ENCODE measurements around the gene NIPAL4.

DNA sequence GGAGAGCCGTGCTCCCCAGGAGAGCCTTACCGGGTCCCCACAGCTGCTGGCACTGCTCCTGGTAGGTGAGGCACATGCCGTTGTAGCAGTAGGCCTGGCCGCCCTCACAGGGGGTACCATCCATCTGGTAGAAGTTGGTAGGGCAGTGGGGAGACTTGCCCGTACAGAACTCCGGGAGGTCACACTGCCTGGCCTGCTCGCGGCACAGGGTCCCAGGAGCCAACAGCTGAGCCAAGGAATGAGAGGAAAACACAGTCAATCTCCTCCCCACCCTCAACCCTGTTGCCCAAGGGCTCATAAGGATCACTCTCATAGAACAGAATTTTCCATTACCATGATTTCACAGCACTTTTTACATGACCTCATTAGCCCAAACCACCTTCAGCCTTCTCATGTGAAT is 36.9 kb downstream of the NIPAL4 start:
- TF ChIP-seq, protein P1, sequence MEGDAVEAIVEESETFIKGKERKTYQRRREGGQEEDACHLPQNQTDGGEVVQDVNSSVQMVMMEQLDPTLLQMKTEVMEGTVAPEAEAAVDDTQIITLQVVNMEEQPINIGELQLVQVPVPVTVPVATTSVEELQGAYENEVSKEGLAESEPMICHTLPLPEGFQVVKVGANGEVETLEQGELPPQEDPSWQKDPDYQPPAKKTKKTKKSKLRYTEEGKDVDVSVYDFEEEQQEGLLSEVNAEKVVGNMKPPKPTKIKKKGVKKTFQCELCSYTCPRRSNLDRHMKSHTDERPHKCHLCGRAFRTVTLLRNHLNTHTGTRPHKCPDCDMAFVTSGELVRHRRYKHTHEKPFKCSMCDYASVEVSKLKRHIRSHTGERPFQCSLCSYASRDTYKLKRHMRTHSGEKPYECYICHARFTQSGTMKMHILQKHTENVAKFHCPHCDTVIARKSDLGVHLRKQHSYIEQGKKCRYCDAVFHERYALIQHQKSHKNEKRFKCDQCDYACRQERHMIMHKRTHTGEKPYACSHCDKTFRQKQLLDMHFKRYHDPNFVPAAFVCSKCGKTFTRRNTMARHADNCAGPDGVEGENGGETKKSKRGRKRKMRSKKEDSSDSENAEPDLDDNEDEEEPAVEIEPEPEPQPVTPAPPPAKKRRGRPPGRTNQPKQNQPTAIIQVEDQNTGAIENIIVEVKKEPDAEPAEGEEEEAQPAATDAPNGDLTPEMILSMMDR (conservative IDR thresholded peaks at IDR 0.05 in 1 of 2, IDR thresholded peaks at IDR 0.05 in 1 of 2; ENCODE audit: extremely low read depth in 1 of 2, insufficient read depth in 1 of 2, low read depth in 1 of 2, low read length in 2 of 2): no peak
- TF ChIP-seq EZH2 (IDR thresholded peaks at IDR 0.05; ENCODE audit: borderline replicate concordance, low read length): no peak

Measured in mammary epithelial cell (primary cell).